NCI-H345 treated with DMSO at 0.1 percent for 48 hours (cell line): Measurements from ENCODE around the gene BNIP1.
"Not testable (repeated sequence)": the region's sequence is repeated elsewhere in the genome, so short reads cannot be mapped to it uniquely, and the experiment has no call there.

Experiments used
- DNase-seq: peaks from one replicate; lab custom pipeline; 2025; ENCODE audit not compliant: unreplicated experiment; lab: John Stamatoyannopoulos, UW

BNIP1 gene

GRCh38 chr5:173144200-173145176 lies at the start of gene BNIP1:
BNIP1 (plus strand) TSS chr5:173144531; CDS start chr5:173144546, 15 bp downstream.
- peak; percentile 93 for DNase-seq

GRCh38 chr5:173098787-173099186 lies 45.5 kb upstream of the BNIP1 start:
- DNase-seq, result no peak

GRCh38 chr5:173099461-173099860 lies 44.9 kb upstream of the BNIP1 start:
- DNase-seq, result no peak

GRCh38 chr5:173101245-173101644 lies 43.1 kb upstream of the BNIP1 start:
- no peak for DNase-seq

- no peak for DNase-seq
Measured at GRCh38 chr5:173103411-173103810, 40.9 kb upstream of the BNIP1 start.

- no peak for DNase-seq
Measured at GRCh38 chr5:173108914-173109313, 35.4 kb upstream of the BNIP1 start.

GRCh38 chr5:173114536-173114935 lies 29.8 kb upstream of the BNIP1 start:
- no peak for DNase-seq

GRCh38 chr5:173119719-173120118 lies 24.6 kb upstream of the BNIP1 start:
- DNase-seq, result no peak

- no peak for DNase-seq
Measured at GRCh38 chr5:173123416-173123815, 20.9 kb upstream of the BNIP1 start.

- DNase-seq, result not testable (repeated sequence)
Measured at GRCh38 chr5:173132166-173132565, 12.2 kb upstream of the BNIP1 start.

GRCh38 chr5:173138707-173139106 lies 5.6 kb upstream of the BNIP1 start:
- no peak for DNase-seq

GRCh38 chr5:173139631-173140030 lies 4.7 kb upstream of the BNIP1 start:
- DNase-seq, result no peak

GRCh38 chr5:173140769-173141168 lies 3.6 kb upstream of the BNIP1 start:
- DNase-seq, result no peak

GRCh38 chr5:173143567-173143966 lies 764 bp upstream of the BNIP1 start:
- no peak for DNase-seq

- DNase-seq, result no peak
Measured at GRCh38 chr5:173148354-173148753, 4.0 kb downstream of the BNIP1 start.

- no peak for DNase-seq
Measured at GRCh38 chr5:173152547-173152946, 8.2 kb downstream of the BNIP1 start.

GRCh38 chr5:173153842-173154241 lies 9.5 kb downstream of the BNIP1 start:
- no peak for DNase-seq

- not testable (repeated sequence) for DNase-seq
Measured at GRCh38 chr5:173154619-173155018, 10.3 kb downstream of the BNIP1 start.

GRCh38 chr5:173155912-173156311 lies 11.6 kb downstream of the BNIP1 start:
- no peak for DNase-seq

GRCh38 chr5:173158366-173158765 lies 14.0 kb downstream of the BNIP1 start:
- no peak for DNase-seq

GRCh38 chr5:173159256-173159655 lies 14.9 kb downstream of the BNIP1 start:
- DNase-seq, result no peak

- no peak for DNase-seq
Measured at GRCh38 chr5:173161148-173161547, 16.8 kb downstream of the BNIP1 start.

GRCh38 chr5:173163219-173163618 lies 18.9 kb downstream of the BNIP1 start:
- no peak for DNase-seq
